HCT116 (cell line): Measurements from ENCODE around the gene ZFP2. TPM values are rescaled to one million over a fixed set of nuclear protein-coding genes. Genes with fewer than 3 reads are reported as not detected.

Experiments
- ATAC-seq: fragments of 200-7000 bp; cut with Tn5 transposase; 2 replicates; pipeline ENCODE4 v1.9.1; 2020; ENCODE audit warnings: mild to moderate bottlenecking, moderate library complexity
- BruUV-seq: library from RNA; stranded (reverse); fragments of 400-500 nt; replicated peaks from 2 replicates; lab custom pipeline; 2021; lab: Mats Ljungman, UMichigan
- CTCF ChIA-PET: fragments of 300-600 bp; sonication (Branson Sonifier 250); formaldehyde crosslinking; loops from one replicate; lab custom pipeline; 2021; ENCODE audit warnings: antibody characterized with exemption; lab: Charles Lee
- POLR2A ChIA-PET: fragments of 300-600, 350-600 bp; sonication (Branson Sonifier 250); formaldehyde crosslinking; loops from one replicate; lab custom pipeline; 2021; ENCODE audit warnings: antibody characterized with exemption; lab: Charles Lee
- RAD21 ChIA-PET, 2 experiments: fragments of 300-600 bp; sonication (Branson Sonifier 250); formaldehyde crosslinking; loops; one replicate each; lab custom pipeline; 2023; ENCODE audit warnings: low total read pairs in 2 of 2; ENCODE audit not compliant: uncharacterized antibody in 2 of 2, unreplicated experiment in 2 of 2, low non-redundant PET in 1 of 2; lab: Charles Lee
- DNase-seq: peaks from one replicate; pipeline ENCODE4 v3.0.0-alpha.2; 2010; ENCODE audit warnings: low read depth, low spot score
- H2AFZ ChIP-seq: fragments of 200-600 bp; shearing (Covaris generic), sonication (generic); 2 replicates; pipeline ENCODE4 v1.6.1; 2017; ENCODE audit warnings: low read depth, mixed run types, mixed read lengths, antibody characterized with exemption, low read length; ENCODE audit not compliant: poor library complexity, severe bottlenecking
- H3K27ac ChIP-seq: 2 replicates; pipeline ENCODE4 v1.5.1; 2012; ENCODE audit warnings: low read depth, low read length
- H3K27me3 ChIP-seq: fragments of 200-600 bp; sonication (generic); 2 replicates; pipeline ENCODE4 v1.6.1; 2016; ENCODE audit warnings: mixed run types, low read length, mixed read lengths; ENCODE audit not compliant: insufficient read depth
- H3K36me3 ChIP-seq, 2 experiments: fragments of 200-500 bp in 1 of 2; fragments of 200-600 bp in 1 of 2; sonication (Bioruptor generic) in 1 of 2; sonication (generic) in 1 of 2; 2 replicates each; pipeline versions ENCODE4 v1.5.1 to v1.6.1; 2014 to 2016; ENCODE audit warnings: low read length in 2 of 2, inconsistent platforms in 1 of 2, mixed read lengths in 1 of 2, mixed run types in 1 of 2; ENCODE audit not compliant: insufficient read depth in 2 of 2, control insufficient read depth in 1 of 2
- H3K4me1 ChIP-seq, 2 experiments: fragments of 200-600 bp in 1 of 2; sonication (generic) in 1 of 2; 2 replicates each; pipeline versions ENCODE4 v1.5.1 to v1.6.1; 2012 to 2017; ENCODE audit warnings: low read length in 2 of 2, inconsistent platforms in 1 of 2, mild to moderate bottlenecking in 1 of 2, mixed read lengths in 1 of 2, mixed run types in 1 of 2, moderate library complexity in 1 of 2; ENCODE audit not compliant: insufficient read depth in 2 of 2, control insufficient read depth in 1 of 2
- H3K4me2 ChIP-seq: fragments of 200-600 bp; sonication (generic); 2 replicates; pipeline ENCODE4 v1.6.1; 2017; ENCODE audit warnings: mixed run types, low read length, mixed read lengths
- H3K4me3 ChIP-seq, 2 experiments: fragments of 200-600 bp in 1 of 2; sonication (generic) in 1 of 2; replicated peaks in 1 of 2; 2 replicates each; pipeline ENCODE4 v1.5.1; 2011 to 2016; ENCODE audit warnings: low read length in 2 of 2, control low read depth in 1 of 2, low read depth in 1 of 2, mild to moderate bottlenecking in 1 of 2, mixed read lengths in 1 of 2, mixed run types in 1 of 2
- H3K79me2 ChIP-seq: fragments of 200-600 bp; sonication (generic); 2 replicates; pipeline ENCODE4 v1.6.1; 2017; ENCODE audit warnings: mild to moderate bottlenecking, mixed run types, low read length, moderate library complexity, mixed read lengths; ENCODE audit not compliant: insufficient read depth
- H3K9ac ChIP-seq: fragments of 200-600 bp; sonication (generic); 2 replicates; pipeline ENCODE4 v1.6.1; 2016; ENCODE audit warnings: low read length, mixed read lengths
- H3K9me2 ChIP-seq: fragments of 200-600 bp; sonication (generic), shearing (Covaris generic); 2 replicates; pipeline ENCODE4 v1.6.1; 2017; ENCODE audit warnings: mixed run types, mild to moderate bottlenecking, moderate library complexity; ENCODE audit not compliant: insufficient read depth
- H3K9me3 ChIP-seq, 2 experiments: fragments of 200-500 bp in 1 of 2; fragments of 200-600 bp in 1 of 2; sonication (Bioruptor generic) in 1 of 2; sonication (generic) in 1 of 2; 2 replicates each; pipeline ENCODE4 v1.6.1; 2014 to 2017; ENCODE audit warnings: low read length in 2 of 2, mixed read lengths in 2 of 2, inconsistent platforms in 1 of 2, low read depth in 1 of 2, mild to moderate bottlenecking in 1 of 2, mixed run types in 1 of 2, moderate library complexity in 1 of 2; ENCODE audit not compliant: control insufficient read depth in 1 of 2, insufficient read depth in 1 of 2
- H4K20me1 ChIP-seq: fragments of 200-600 bp; sonication (generic), shearing (Covaris generic); 2 replicates; pipeline ENCODE4 v1.6.1; 2017; ENCODE audit warnings: mixed run types, mild to moderate bottlenecking, moderate library complexity; ENCODE audit not compliant: insufficient read depth
- CBX3 ChIP-seq: IDR thresholded peaks from 2 replicates; pipeline ENCODE4 v1.6.1; 2012; ENCODE audit warnings: low read depth
- EGR1 ChIP-seq: IDR thresholded peaks from 2 replicates; pipeline ENCODE4 v1.6.1; 2012; ENCODE audit warnings: low read depth
- ELF1 ChIP-seq: IDR thresholded peaks from 2 replicates; pipeline ENCODE4 v1.6.1; 2012; ENCODE audit warnings: low read depth, borderline replicate concordance
- EZH2phosphoT487 ChIP-seq: fragments of 200-600 bp; IDR thresholded peaks from 2 replicates; pipeline ENCODE4 v1.6.1; 2018; ENCODE audit warnings: antibody characterized with exemption, borderline replicate concordance
- JUND ChIP-seq: IDR thresholded peaks from 2 replicates; pipeline ENCODE4 v1.6.1; 2012
- POLR2A ChIP-seq: IDR thresholded peaks from 2 replicates; pipeline ENCODE4 v1.7.0; 2011; ENCODE audit warnings: borderline replicate concordance; ENCODE audit not compliant: insufficient read depth, insufficient read length; ENCODE audit errors: extremely low read depth
- POLR2AphosphoS5 ChIP-seq: IDR thresholded peaks from 2 replicates; pipeline ENCODE4 v1.6.1; 2011; ENCODE audit warnings: mild to moderate bottlenecking, low read depth, low read length, moderate library complexity
- TCF7L2 ChIP-seq: IDR thresholded peaks from 2 replicates; pipeline ENCODE4 v1.7.0; 2011; ENCODE audit warnings: borderline replicate concordance, inconsistent platforms; ENCODE audit not compliant: insufficient read depth, insufficient read length; ENCODE audit errors: extremely low read depth
- YY1 ChIP-seq: IDR thresholded peaks from 2 replicates; pipeline ENCODE4 v1.6.1; 2011; ENCODE audit warnings: low read length, low read depth, moderate library complexity, mild to moderate bottlenecking; ENCODE audit not compliant: insufficient replicate concordance; ENCODE audit errors: extremely low read depth
- ZFX ChIP-seq: fragments of 450-650 bp; IDR thresholded peaks from 2 replicates; pipeline ENCODE4 v1.6.1; 2017
- ZNF274 ChIP-seq: fragments of 200-500 bp; sonication (Bioruptor generic); IDR thresholded peaks from 2 replicates; pipeline ENCODE4 v1.6.1; 2014; ENCODE audit warnings: mild to moderate bottlenecking, low read depth, low read length, inconsistent platforms
- intact Hi-C: fragments of 100-400 bp; cut with micrococcal nuclease; formaldehyde crosslinking; loops from 2 replicates; pipeline ENCODE4 v1.10.0; 2022
- total RNA-seq: library from RNA; stranded (reverse); gene quantifications from one replicate; pipeline ENCODE4 v1.2.1, GENCODE V29; 2021; ENCODE audit not compliant: unreplicated experiment
- TF ChIP-seq, protein P1 (sequence below): IDR thresholded peaks from 2 replicates; pipeline ENCODE4 v1.6.1; 2012; ENCODE audit warnings: low read depth

ZFP2 gene
- total RNA-seq, 1 experiment from 2014 or later = 0.57 TPM

DNA sequence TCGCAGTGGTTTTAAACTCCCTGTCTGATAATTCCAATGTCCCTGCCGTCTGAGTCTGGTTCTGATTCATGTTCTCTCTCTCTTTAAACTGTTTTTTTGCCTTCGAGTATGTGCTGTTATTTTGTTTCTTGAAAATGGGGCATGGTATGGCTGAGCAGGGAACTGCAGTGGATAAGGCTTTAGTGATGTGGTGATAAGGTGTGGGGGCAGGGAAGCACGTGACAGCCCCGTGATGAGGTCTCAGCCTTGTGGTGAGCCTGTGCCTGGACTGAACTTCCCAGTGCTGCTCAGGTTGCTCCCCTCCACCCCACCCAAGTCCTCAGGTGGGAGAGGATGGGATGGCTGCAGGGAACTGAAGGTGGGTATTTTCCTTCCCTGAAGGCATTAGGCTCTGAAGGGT lies 41.4 kb upstream of the ZFP2 start:
- no peak for TF ChIP-seq ZFX
- TF ChIP-seq TCF7L2 = no peak
- no peak for TF ChIP-seq ELF1
- TF ChIP-seq ZNF274 = no peak
- TF ChIP-seq CBX3 = no peak
- TF ChIP-seq EZH2phosphoT487 = no peak
- TF ChIP-seq JUND = no peak
- no peak for TF ChIP-seq YY1
- no peak for TF ChIP-seq POLR2AphosphoS5
- no peak for TF ChIP-seq POLR2A
- no peak for TF ChIP-seq EGR1
- TF ChIP-seq, protein P1, sequence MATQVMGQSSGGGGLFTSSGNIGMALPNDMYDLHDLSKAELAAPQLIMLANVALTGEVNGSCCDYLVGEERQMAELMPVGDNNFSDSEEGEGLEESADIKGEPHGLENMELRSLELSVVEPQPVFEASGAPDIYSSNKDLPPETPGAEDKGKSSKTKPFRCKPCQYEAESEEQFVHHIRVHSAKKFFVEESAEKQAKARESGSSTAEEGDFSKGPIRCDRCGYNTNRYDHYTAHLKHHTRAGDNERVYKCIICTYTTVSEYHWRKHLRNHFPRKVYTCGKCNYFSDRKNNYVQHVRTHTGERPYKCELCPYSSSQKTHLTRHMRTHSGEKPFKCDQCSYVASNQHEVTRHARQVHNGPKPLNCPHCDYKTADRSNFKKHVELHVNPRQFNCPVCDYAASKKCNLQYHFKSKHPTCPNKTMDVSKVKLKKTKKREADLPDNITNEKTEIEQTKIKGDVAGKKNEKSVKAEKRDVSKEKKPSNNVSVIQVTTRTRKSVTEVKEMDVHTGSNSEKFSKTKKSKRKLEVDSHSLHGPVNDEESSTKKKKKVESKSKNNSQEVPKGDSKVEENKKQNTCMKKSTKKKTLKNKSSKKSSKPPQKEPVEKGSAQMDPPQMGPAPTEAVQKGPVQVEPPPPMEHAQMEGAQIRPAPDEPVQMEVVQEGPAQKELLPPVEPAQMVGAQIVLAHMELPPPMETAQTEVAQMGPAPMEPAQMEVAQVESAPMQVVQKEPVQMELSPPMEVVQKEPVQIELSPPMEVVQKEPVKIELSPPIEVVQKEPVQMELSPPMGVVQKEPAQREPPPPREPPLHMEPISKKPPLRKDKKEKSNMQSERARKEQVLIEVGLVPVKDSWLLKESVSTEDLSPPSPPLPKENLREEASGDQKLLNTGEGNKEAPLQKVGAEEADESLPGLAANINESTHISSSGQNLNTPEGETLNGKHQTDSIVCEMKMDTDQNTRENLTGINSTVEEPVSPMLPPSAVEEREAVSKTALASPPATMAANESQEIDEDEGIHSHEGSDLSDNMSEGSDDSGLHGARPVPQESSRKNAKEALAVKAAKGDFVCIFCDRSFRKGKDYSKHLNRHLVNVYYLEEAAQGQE = no peak
- no peak for DNase-seq
- Histone ChIP-seq H3K79me2 (no peaks in the 10 kb centered on the region), H3K27me3 (no peaks in the 10 kb centered on the region), H3K27ac (no peak overlapping the region), H3K9ac (no peak overlapping the region), H3K9me3 (no peaks in the 10 kb centered on the region), H3K36me3 (no peaks in the 10 kb centered on the region), H2AFZ (no peak overlapping the region), H3K4me2 (no peak overlapping the region), H3K9me2 (no peaks in the 10 kb centered on the region), H3K4me1 (peaks cover 5% of the 10 kb centered on the region in 2 experiments; a peak in 2 of 4 replicates), H4K20me1 (no peaks in the 10 kb centered on the region), H3K4me3 (no peak overlapping the region)
- no TSS peak for BruUV-seq
- intact Hi-C loops = loop anchor here (10.0 kb wide), 1 partner anchor 229 kb away; the partner anchor contains the start of gene CLK4
- ChIA-PET POLR2A (no interaction called here), RAD21 (no interaction called here), CTCF (no interaction called here)
- ATAC-seq = no peak
